ENCODE data around the gene SELENOW.
"Not testable (repeated sequence)": the region's sequence is repeated elsewhere in the genome, so short reads cannot be mapped to it uniquely, and the experiment has no call there.

The SELENOW gene

GRCh38 chr19:47756953-47757608 lies 21.4 kb upstream of the SELENOW start:
- DNase-seq (ENCODE audit: low read depth) = no peak

GRCh38 chr19:47757617-47758442 lies 20.7 kb upstream of the SELENOW start:
- no peak for DNase-seq (ENCODE audit: low read depth)

- DNase-seq (ENCODE audit: low read depth) = no peak
These were observed 20.1 kb upstream of the SELENOW start for GRCh38 chr19:47758443-47758804.

- DNase-seq (ENCODE audit: low read depth) = no peak
These were observed 17.9 kb upstream of the SELENOW start for GRCh38 chr19:47760632-47760999.

- no peak for DNase-seq (ENCODE audit: low read depth)
These were observed 16.9 kb upstream of the SELENOW start for GRCh38 chr19:47761566-47761965.

GRCh38 chr19:47762151-47762550 lies 16.4 kb upstream of the SELENOW start:
- DNase-seq (ENCODE audit: low read depth) = no peak

- DNase-seq (ENCODE audit: low read depth) = no peak
These were observed 15.7 kb upstream of the SELENOW start for GRCh38 chr19:47762615-47763308.

- DNase-seq (ENCODE audit: low read depth) = not testable (repeated sequence)
These were observed 13.8 kb upstream of the SELENOW start for GRCh38 chr19:47764705-47765104.

- DNase-seq (ENCODE audit: low read depth) = no peak
These were observed 12.8 kb upstream of the SELENOW start for GRCh38 chr19:47765523-47766358.

- no peak for DNase-seq (ENCODE audit: low read depth)
These were observed 12.2 kb upstream of the SELENOW start for GRCh38 chr19:47766359-47766620.

GRCh38 chr19:47766670-47767069 lies 11.8 kb upstream of the SELENOW start:
- DNase-seq (ENCODE audit: low read depth) = no peak

- DNase-seq (ENCODE audit: low read depth) = no peak
These were observed 11.2 kb upstream of the SELENOW start for GRCh38 chr19:47767349-47767748.

- no peak for DNase-seq (ENCODE audit: low read depth)
These were observed 9.9 kb upstream of the SELENOW start for GRCh38 chr19:47768604-47769003.

GRCh38 chr19:47769534-47769933 lies 9.0 kb upstream of the SELENOW start:
- no peak for DNase-seq (ENCODE audit: low read depth)

- not testable (repeated sequence) for DNase-seq (ENCODE audit: low read depth)
These were observed 7.2 kb upstream of the SELENOW start for GRCh38 chr19:47771291-47771690.

GRCh38 chr19:47776568-47776967 lies 1.9 kb upstream of the SELENOW start:
- no peak for DNase-seq (ENCODE audit: low read depth)

- DNase-seq (ENCODE audit: low read depth) = not testable (repeated sequence)
These were observed 1.1 kb upstream of the SELENOW start for GRCh38 chr19:47777245-47778048.

GRCh38 chr19:47778954-47779351 lies 450 bp downstream of the SELENOW start:
- DNase-seq (ENCODE audit: low read depth) = no peak

GRCh38 chr19:47779524-47780214 lies 1.2 kb downstream of the SELENOW start:
- DNase-seq (ENCODE audit: low read depth) = no peak

GRCh38 chr19:47780215-47780551 lies 1.7 kb downstream of the SELENOW start:
- no peak for DNase-seq (ENCODE audit: low read depth)

Measured in GM04504 (cell line).